K562 (cell line): Measurements from ENCODE around the gene CLCN4. TPM values are rescaled to one million over a fixed set of nuclear protein-coding genes. Genes with fewer than 3 reads are reported as not detected.

ENCODE experiments used
- BCL6 ChIP-seq: fragments of 250-450 bp; sonication (Bioruptor Pico); IDR thresholded peaks from 2 replicates; pipeline ENCODE4 v1.4.0; 2020
- E2F4 ChIP-seq: sonication (generic); formaldehyde crosslinking; IDR thresholded peaks from 2 replicates; pipeline ENCODE4 v1.8.0; 2022; ENCODE audit warnings: mild to moderate bottlenecking, low read depth, missing genetic modification reagents
- GATAD2B ChIP-seq: fragments of 450-650 bp; IDR thresholded peaks from 2 replicates; pipeline ENCODE4 v1.6.1; 2017; ENCODE audit warnings: mild to moderate bottlenecking, borderline replicate concordance
- LARP7 ChIP-seq: fragments of 450-650 bp; IDR thresholded peaks from 2 replicates; pipeline ENCODE4 v1.6.1; 2016
- MEIS2 ChIP-seq: fragments of 450-650 bp; IDR thresholded peaks from 2 replicates; pipeline ENCODE4 v1.6.1; 2014; ENCODE audit warnings: mild to moderate bottlenecking; ENCODE audit not compliant: partially characterized antibody
- MLX ChIP-seq, 2 experiments: fragments of 450-650 bp in 1 of 2; sonication (generic) in 1 of 2; formaldehyde crosslinking; conservative IDR thresholded peaks; 2 replicates each; pipeline versions ENCODE4 v1.4.0 to v1.8.1; 2020 to 2022; ENCODE audit warnings: mild to moderate bottlenecking in 1 of 2, missing genetic modification reagents in 1 of 2
- PHF21A ChIP-seq: fragments of 450-650 bp; IDR thresholded peaks from 2 replicates; pipeline ENCODE4 v1.6.1; 2017; ENCODE audit warnings: low read depth, borderline replicate concordance
- SAFB2 ChIP-seq: fragments of 200-400 bp; formaldehyde crosslinking; IDR thresholded peaks from 2 replicates; pipeline ENCODE4 v1.6.1; 2018; ENCODE audit warnings: borderline replicate concordance, low read length, low read depth, moderate library complexity; ENCODE audit not compliant: severe bottlenecking
- STAT5B ChIP-seq: fragments of 250-450 bp; sonication (Bioruptor Pico); IDR thresholded peaks from 2 replicates; pipeline ENCODE4 v1.8.0; 2021; ENCODE audit warnings: mild to moderate bottlenecking, inconsistent platforms
- U2AF2 ChIP-seq: fragments of 200-400 bp; formaldehyde crosslinking; optimal IDR thresholded peaks from 2 replicates; pipeline ENCODE3; 2017; ENCODE audit warnings: low read depth, mild to moderate bottlenecking, low read length
- ZBTB5 ChIP-seq: fragments of 450-650 bp; IDR thresholded peaks from 2 replicates; pipeline ENCODE4 v1.6.1; 2017; ENCODE audit warnings: antibody characterized with exemption
- ZMIZ1 ChIP-seq, 2 experiments: fragments of 150-350 bp in 1 of 2; IDR thresholded peaks; 2 replicates each; pipeline ENCODE4 v1.6.1; 2012 to 2016; ENCODE audit warnings: low read depth in 2 of 2, low read length in 2 of 2, mild to moderate bottlenecking in 1 of 2, moderate library complexity in 1 of 2
- ZNF512 ChIP-seq: IDR thresholded peaks from 2 replicates; pipeline ENCODE4 v1.6.1; 2016; ENCODE audit warnings: missing genetic modification characterization, missing compliant biosample characterization
- ZNF592 ChIP-seq: fragments of 450-650 bp; IDR thresholded peaks from 2 replicates; pipeline ENCODE4 v1.6.1; 2017; ENCODE audit warnings: antibody characterized with exemption, mild to moderate bottlenecking
- polyA plus RNA-seq, 8 experiments: library from polyadenylated mRNA; depleted of rRNA in 4 of 8; stranded (reverse) in 5 of 8; unstranded in 3 of 8; fragments of >200 nt; fragmentation: Nextera tagmentation in 2 of 8; fragmentation: Illumina TruSeq in 1 of 8; extraction: Ambion mirVana in 2 of 8; extraction: Trizol in 1 of 8; gene quantifications; 2 replicates each; pipeline versions ENCODE4 v1.2.1 to v1.2.3, GENCODE V29; 2011 to 2014; ENCODE audit warnings: inconsistent platforms in 1 of 8, missing spikeins in 1 of 8
- total RNA-seq, 7 experiments: library from RNA; depleted of rRNA in 6 of 7; stranded (reverse); fragments of >200 nt in 6 of 7; fragmentation: Illumina TruSeq in 2 of 7; extraction: Trizol in 2 of 7; gene quantifications; 2 replicates each; pipeline versions ENCODE4 v1.2.1 to v1.2.3, GENCODE V29; 2011 to 2021; ENCODE audit warnings: low replicate concordance in 1 of 7

CLCN4 gene
- total and polyA plus RNA-seq, 9 of the 15 experiments (the other 6 are each of a cell fraction or from before 2014, with no cell fraction given) = 0.03 to 0.24 (median 0.10) TPM; not detected in 1

GRCh38 chrX:10178866-10179463, 22.2 kb downstream of the CLCN4 start (continued):
- TF ChIP-seq ZNF512 (tag) (no peak), GATAD2B (no peak), U2AF2 (no peak), LARP7 (no peak), ZMIZ1 (IDR thresholded peaks at IDR 0.05; ENCODE audit: low read depth in 2 of 2, low read length in 2 of 2) (peak in 1 of 2 experiments; percentile 88; a peak in 2 of 4 replicates), ZBTB5 (no peak), SAFB2 (no peak), PHF21A (no peak), ZNF592 (no peak), MEIS2 (peak; percentile 98), STAT5B (CRISPR knock-in tag) (no peak), BCL6 (CRISPR knock-in tag) (no peak), E2F4 (CRISPR knock-in tag) (no peak), MLX (CRISPR knock-in tag; conservative IDR thresholded peaks at IDR 0.05) (no peak)
